Kidney (tissue), 14 donors: ENCODE measurements around the gene NXPH3. TPM values are rescaled to one million over a fixed set of nuclear protein-coding genes. Genes with fewer than 3 reads are reported as not detected.
A peak's percentile ranks its signal among the peaks of the same experiment; 100 is the strongest.

ENCODE experiments used
- DNase-seq, 5 donors: peaks; one replicate each; pipeline ENCODE4 v3.0.0-alpha.2; 2013 to 2020
- FAIRE-seq: peaks from 2 replicates; lab custom pipeline; 2012; peaks lifted over from hg19 to GRCh38; lab: Jason Lieb, UNC
- H3K27ac ChIP-seq, 2 donors: one replicate each; pipeline ENCODE4 v1.7.0; 2013; ENCODE audit warnings: low read depth in 2 of 2, low read length in 2 of 2, inconsistent platforms in 1 of 2
- H3K27me3 ChIP-seq: one replicate; pipeline ENCODE4 v1.7.1; 2013; ENCODE audit warnings: low read length, inconsistent platforms; ENCODE audit not compliant: control insufficient read depth, insufficient read depth
- H3K36me3 ChIP-seq, 3 donors: one replicate each; pipeline versions ENCODE4 v1.7.0 to v1.7.1; 2013; ENCODE audit warnings: low read length in 3 of 3, control low read depth in 1 of 3, inconsistent platforms in 1 of 3; ENCODE audit not compliant: insufficient read depth in 3 of 3, control insufficient read depth in 2 of 3
- H3K4me1 ChIP-seq, 3 donors: one replicate each; pipeline versions ENCODE4 v1.7.0 to v1.7.1; 2013; ENCODE audit warnings: low read length in 3 of 3, inconsistent platforms in 1 of 3, low read depth in 1 of 3; ENCODE audit not compliant: control insufficient read depth in 2 of 3, insufficient read depth in 2 of 3
- H3K4me3 ChIP-seq, 3 donors: one replicate each; pipeline versions ENCODE4 v1.7.0 to v1.8.1; 2013; ENCODE audit warnings: low read length in 3 of 3, control low read depth in 1 of 3, inconsistent platforms in 1 of 3
- H3K9ac ChIP-seq, 3 donors: one replicate each; pipeline versions ENCODE4 v1.7.0 to v1.7.1; 2013; ENCODE audit warnings: low read length in 3 of 3, control low read depth in 1 of 3, inconsistent platforms in 1 of 3
- H3K9me3 ChIP-seq, 3 donors: one replicate each; pipeline versions ENCODE4 v1.7.0 to v1.7.1; 2013; ENCODE audit warnings: low read length in 3 of 3, control low read depth in 1 of 3, inconsistent platforms in 1 of 3; ENCODE audit not compliant: control insufficient read depth in 2 of 3, insufficient read depth in 1 of 3
- CTCF ChIP-seq: IDR thresholded peaks from 3 replicates; pipeline ENCODE4 v1.5.1; 2012; ENCODE audit warnings: mild to moderate bottlenecking, moderate library complexity, borderline replicate concordance; ENCODE audit not compliant: insufficient read depth; ENCODE audit errors: extremely low read depth
- intact Hi-C: fragments of 100-400 bp; cut with DNase I; formaldehyde crosslinking; loops from one replicate; pipeline ENCODE4 v1.11.1; 2022
- polyA plus RNA-seq: library from polyadenylated mRNA; stranded (reverse); fragments of 350-450 nt; fragmentation: Illumina TruSeq; extraction: RNeasy Lipid Tissue Mini Kit (QIAGEN cat#74804); gene quantifications from one replicate; pipeline ENCODE4 v1.2.3, GENCODE V29; 2014; ENCODE audit warnings: low read depth, low replicate concordance; ENCODE audit not compliant: insufficient read depth
- total RNA-seq: library from RNA; stranded (reverse); fragmentation: NEBNext Ultra II Directional; extraction: Animal tissue kit (Norgen Biotek cat#: 25700); gene quantifications from one replicate; pipeline ENCODE4 v1.2.1, GENCODE V29; 2021
- donor health status: control.
- donor health status: control.
- donor health status: control.
- donor health status: control.
- donor health status: control.
- donor health status: DM: yes; HTN: yes; CAD: no.
- donor health status: Normal renal cell carcinoma (clear cell type).

The NXPH3 gene
- total and polyA plus RNA-seq, 2 donors from 2014 or later: 0.98 to 1.2 TPM

GRCh38 chr17:49545806-49546545 lies 29.7 kb upstream of the NXPH3 start:
- no peak overlapping the region for H3K4me3 ChIP-seq
- no peaks in the 10 kb centered on the region for H3K36me3 ChIP-seq
- FAIRE-seq: no peak
- H3K27ac ChIP-seq: no peak overlapping the region
- no peak for TF ChIP-seq CTCF
- intact Hi-C loops: no loop called here
- H3K9me3 ChIP-seq: peaks cover 0 to 3% (median 0%) of the 10 kb centered on the region in 3 donors
- DNase-seq: peak in 3 of 5 donors; percentile 41 to 59 (median 46)
- H3K9ac ChIP-seq: no peak overlapping the region
- H3K27me3 ChIP-seq: no peaks in the 10 kb centered on the region
- H3K4me1 ChIP-seq: peaks cover 0 to 2% (median 0%) of the 10 kb centered on the region in 3 donors

- FAIRE-seq: no peak
- H3K4me1 ChIP-seq: peaks cover 0 to 2% (median 0%) of the 10 kb centered on the region in 3 donors
- no peak for DNase-seq
These were observed 28.8 kb upstream of the NXPH3 start for GRCh38 chr17:49546546-49547535.

GRCh38 chr17:49547566-49547965 lies 28.1 kb upstream of the NXPH3 start:
- DNase-seq (peak in 1 of 5 donors; percentile 63), FAIRE-seq (no peak)
- Histone ChIP-seq H3K4me1 (peaks cover 0 to 2% (median 0%) of the 10 kb centered on the region in 3 donors), H3K27ac (no peak overlapping the region), H3K4me3 (no peak overlapping the region), H3K36me3 (no peaks in the 10 kb centered on the region), H3K27me3 (no peaks in the 10 kb centered on the region), H3K9me3 (no peaks in the 10 kb centered on the region), H3K9ac (no peak overlapping the region)
- intact Hi-C loops: no loop called here
- no peak for TF ChIP-seq CTCF

More at GRCh38 chr17:49546546-49547535, 28.8 kb upstream of the NXPH3 start:
- H3K9ac ChIP-seq: no peak overlapping the region
- no peaks in the 10 kb centered on the region for H3K36me3 ChIP-seq
- intact Hi-C loops: no loop called here
- no peak overlapping the region for H3K27ac ChIP-seq
- no peaks in the 10 kb centered on the region for H3K27me3 ChIP-seq
- H3K9me3 ChIP-seq: no peaks in the 10 kb centered on the region
- H3K4me3 ChIP-seq: no peak overlapping the region
- no peak for TF ChIP-seq CTCF
